SK-N-SH (cell line): Measurements from ENCODE around the gene C17orf67.

Experiments used
- ELF1 ChIP-seq: IDR thresholded peaks from 2 replicates; pipeline ENCODE4 v1.4.0; 2012
- EP300 ChIP-seq, 2 experiments: IDR thresholded peaks; 2 replicates each; pipeline versions ENCODE4 v1.4.0 to v1.6.1; 2012; ENCODE audit warnings: borderline replicate concordance in 1 of 2, low read depth in 1 of 2, low read length in 1 of 2
- GABPA ChIP-seq: IDR thresholded peaks from 2 replicates; pipeline ENCODE4 v1.4.0; 2012; ENCODE audit warnings: low read depth, mild to moderate bottlenecking
- MAX ChIP-seq: IDR thresholded peaks from 2 replicates; pipeline ENCODE4 v1.4.0; 2012; ENCODE audit warnings: low read depth
- MEF2A ChIP-seq: IDR thresholded peaks from 2 replicates; pipeline ENCODE4 v1.4.0; 2012; ENCODE audit warnings: low read depth, borderline replicate concordance
- PBX3 ChIP-seq: IDR thresholded peaks from 2 replicates; pipeline ENCODE4; 2012
- POLR2AphosphoS5 ChIP-seq: IDR thresholded peaks from 2 replicates; pipeline ENCODE4 v1.6.1; 2012; ENCODE audit warnings: low read depth, low read length
- REST ChIP-seq: IDR thresholded peaks from 2 replicates; pipeline ENCODE4 v1.6.1; 2012; ENCODE audit warnings: mild to moderate bottlenecking, low read depth, low read length, moderate library complexity
- SIN3A ChIP-seq: IDR thresholded peaks from 2 replicates; pipeline ENCODE4 v1.6.1; 2012; ENCODE audit warnings: low read depth, mild to moderate bottlenecking, low read length, moderate library complexity, borderline replicate concordance
- YY1 ChIP-seq: IDR thresholded peaks from 2 replicates; pipeline ENCODE4 v1.4.0; 2012; ENCODE audit warnings: low read depth, mild to moderate bottlenecking
- TF ChIP-seq, protein P1 (sequence below): fragments of 200-600 bp; sonication (generic); IDR thresholded peaks from 2 replicates; pipeline ENCODE4 v1.6.1; 2017; ENCODE audit warnings: antibody characterized with exemption, mild to moderate bottlenecking, moderate library complexity
- TF ChIP-seq, protein P2 (sequence below): fragments of 150-350 bp; IDR thresholded peaks from 2 replicates; pipeline ENCODE4 v1.6.1; 2017; ENCODE audit warnings: antibody characterized with exemption, low read length, low read depth, borderline replicate concordance

- no peak for TF ChIP-seq REST
- TF ChIP-seq, protein P1, sequence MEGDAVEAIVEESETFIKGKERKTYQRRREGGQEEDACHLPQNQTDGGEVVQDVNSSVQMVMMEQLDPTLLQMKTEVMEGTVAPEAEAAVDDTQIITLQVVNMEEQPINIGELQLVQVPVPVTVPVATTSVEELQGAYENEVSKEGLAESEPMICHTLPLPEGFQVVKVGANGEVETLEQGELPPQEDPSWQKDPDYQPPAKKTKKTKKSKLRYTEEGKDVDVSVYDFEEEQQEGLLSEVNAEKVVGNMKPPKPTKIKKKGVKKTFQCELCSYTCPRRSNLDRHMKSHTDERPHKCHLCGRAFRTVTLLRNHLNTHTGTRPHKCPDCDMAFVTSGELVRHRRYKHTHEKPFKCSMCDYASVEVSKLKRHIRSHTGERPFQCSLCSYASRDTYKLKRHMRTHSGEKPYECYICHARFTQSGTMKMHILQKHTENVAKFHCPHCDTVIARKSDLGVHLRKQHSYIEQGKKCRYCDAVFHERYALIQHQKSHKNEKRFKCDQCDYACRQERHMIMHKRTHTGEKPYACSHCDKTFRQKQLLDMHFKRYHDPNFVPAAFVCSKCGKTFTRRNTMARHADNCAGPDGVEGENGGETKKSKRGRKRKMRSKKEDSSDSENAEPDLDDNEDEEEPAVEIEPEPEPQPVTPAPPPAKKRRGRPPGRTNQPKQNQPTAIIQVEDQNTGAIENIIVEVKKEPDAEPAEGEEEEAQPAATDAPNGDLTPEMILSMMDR, result no peak
- no peak for TF ChIP-seq GABPA
- no peak for TF ChIP-seq PBX3
- TF ChIP-seq, protein P2, sequence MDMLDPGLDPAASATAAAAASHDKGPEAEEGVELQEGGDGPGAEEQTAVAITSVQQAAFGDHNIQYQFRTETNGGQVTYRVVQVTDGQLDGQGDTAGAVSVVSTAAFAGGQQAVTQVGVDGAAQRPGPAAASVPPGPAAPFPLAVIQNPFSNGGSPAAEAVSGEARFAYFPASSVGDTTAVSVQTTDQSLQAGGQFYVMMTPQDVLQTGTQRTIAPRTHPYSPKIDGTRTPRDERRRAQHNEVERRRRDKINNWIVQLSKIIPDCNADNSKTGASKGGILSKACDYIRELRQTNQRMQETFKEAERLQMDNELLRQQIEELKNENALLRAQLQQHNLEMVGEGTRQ, result no peak
- no peak for TF ChIP-seq SIN3A
- TF ChIP-seq MAX, result no peak
- TF ChIP-seq EP300 (IDR thresholded peaks at IDR 0.05; ENCODE audit: borderline replicate concordance in 1 of 2, low read depth in 1 of 2, low read length in 1 of 2), result no peak
- no peak for TF ChIP-seq MEF2A
- TF ChIP-seq YY1, result no peak
- no peak for TF ChIP-seq POLR2AphosphoS5
- no peak for TF ChIP-seq ELF1
These were observed 11.7 kb downstream of the C17orf67 start for GRCh38 chr17:56821847-56822534.
